Type B pancreatic cell (in vitro differentiated cells): ENCODE results near the gene UGT1A9. TPM values are rescaled to one million over a fixed set of nuclear protein-coding genes. Genes with fewer than 3 reads are reported as not detected.
"Not testable (repeated sequence)": the region's sequence is repeated elsewhere in the genome, so short reads cannot be mapped to it uniquely, and the experiment has no call there.

ENCODE experiments used
- DNase-seq: peaks from one replicate; pipeline ENCODE4 v3.0.0; 2021; ENCODE audit warnings: mixed read lengths; ENCODE audit not compliant: unreplicated experiment; ENCODE audit errors: extremely low spot score
- H3K27ac Mint-ChIP-seq: 2 replicates; pipeline ENCODE4 v1.8.0; 2021; ENCODE audit warnings: mild to moderate bottlenecking, mixed read lengths
- H3K27me3 Mint-ChIP-seq: 2 replicates; pipeline ENCODE4 v1.8.0; 2021; ENCODE audit warnings: mixed read lengths
- H3K36me3 Mint-ChIP-seq: 2 replicates; pipeline ENCODE4 v1.8.0; 2021; ENCODE audit warnings: mixed read lengths
- H3K4me1 Mint-ChIP-seq: one replicate; pipeline ENCODE4 v1.8.0; 2021; ENCODE audit warnings: mixed read lengths; ENCODE audit not compliant: unreplicated experiment
- H3K4me3 Mint-ChIP-seq: 2 replicates; pipeline ENCODE4 v1.8.0; 2021; ENCODE audit warnings: mild to moderate bottlenecking, mixed read lengths
- H3K9me3 Mint-ChIP-seq: 2 replicates; pipeline ENCODE4 v1.8.0; 2021; ENCODE audit warnings: mixed read lengths
- CTCF ChIP-seq: fragments of 200-600 bp; sonication (generic); conservative IDR thresholded peaks from 2 replicates; pipeline ENCODE4 v1.5.0; 2021; ENCODE audit warnings: antibody characterized with exemption, mild to moderate bottlenecking
- total RNA-seq: library from RNA; stranded (reverse); gene quantifications from 2 replicates; pipeline ENCODE4 v1.2.1, GENCODE V29; 2021; ENCODE audit warnings: low replicate concordance

UGT1A9 gene
- total RNA-seq, 1 donor from 2014 or later: not detected

- Mint-ChIP-seq H3K9me3 (peaks cover 4% of the 10 kb centered on the region), H3K27ac (no peak overlapping the region), H3K27me3 (peaks cover 22% of the 10 kb centered on the region), H3K36me3 (no peaks in the 10 kb centered on the region), H3K4me3 (no peak overlapping the region), H3K4me1 (no peaks in the 10 kb centered on the region)
- TF ChIP-seq CTCF: peak; percentile 33
- DNase-seq: no peak
These were observed 28.6 kb upstream of the UGT1A9 start for GRCh38 chr2:233643128-233643527.

- DNase-seq, H3K27ac Mint-ChIP-seq, H3K9me3 Mint-ChIP-seq, H3K36me3 Mint-ChIP-seq, H3K4me3 Mint-ChIP-seq, H3K4me1 Mint-ChIP-seq: not testable (repeated sequence)
- H3K27me3 Mint-ChIP-seq: peaks cover 17% of the 10 kb centered on the region
These were observed 25.7 kb upstream of the UGT1A9 start for GRCh38 chr2:233646033-233646432.

GRCh38 chr2:233650981-233651380, 20.7 kb upstream of the UGT1A9 start:
- no peak overlapping the region for H3K27ac Mint-ChIP-seq
- no peaks in the 10 kb centered on the region for H3K36me3 Mint-ChIP-seq
- H3K4me1 Mint-ChIP-seq: no peaks in the 10 kb centered on the region
- peaks cover 21% of the 10 kb centered on the region for H3K27me3 Mint-ChIP-seq
- no peak for DNase-seq
- no peaks in the 10 kb centered on the region for H3K9me3 Mint-ChIP-seq
- TF ChIP-seq CTCF: no peak
- H3K4me3 Mint-ChIP-seq: no peak overlapping the region

GRCh38 chr2:233651430-233651829, 20.3 kb upstream of the UGT1A9 start:
- no peak overlapping the region for H3K27ac Mint-ChIP-seq
- DNase-seq: no peak
- no peaks in the 10 kb centered on the region for H3K9me3 Mint-ChIP-seq
- no peaks in the 10 kb centered on the region for H3K36me3 Mint-ChIP-seq
- TF ChIP-seq CTCF: no peak
- peaks cover 21% of the 10 kb centered on the region for H3K27me3 Mint-ChIP-seq
- H3K4me3 Mint-ChIP-seq: no peak overlapping the region
- no peaks in the 10 kb centered on the region for H3K4me1 Mint-ChIP-seq

- no peaks in the 10 kb centered on the region for H3K36me3 Mint-ChIP-seq
- H3K4me1 Mint-ChIP-seq: no peaks in the 10 kb centered on the region
- no peak overlapping the region for H3K4me3 Mint-ChIP-seq
- no peak overlapping the region for H3K27ac Mint-ChIP-seq
- H3K27me3 Mint-ChIP-seq: peaks cover 31% of the 10 kb centered on the region
- no peak for TF ChIP-seq CTCF
- no peaks in the 10 kb centered on the region for H3K9me3 Mint-ChIP-seq
- no peak for DNase-seq
These were observed 17.2 kb upstream of the UGT1A9 start for GRCh38 chr2:233654501-233654900.

- H3K4me1 Mint-ChIP-seq: no peaks in the 10 kb centered on the region
These were observed 16.7 kb upstream of the UGT1A9 start for GRCh38 chr2:233655043-233655442.

GRCh38 chr2:233655943-233656342, 15.8 kb upstream of the UGT1A9 start:
- not testable (repeated sequence) for H3K4me1 Mint-ChIP-seq, DNase-seq, H3K9me3 Mint-ChIP-seq, H3K27ac Mint-ChIP-seq, H3K36me3 Mint-ChIP-seq, H3K4me3 Mint-ChIP-seq
- H3K27me3 Mint-ChIP-seq: peaks cover 40% of the 10 kb centered on the region

More at GRCh38 chr2:233655043-233655442, 16.7 kb upstream of the UGT1A9 start:
- Mint-ChIP-seq H3K4me3 (no peak overlapping the region), H3K27ac (no peak overlapping the region), H3K27me3 (peaks cover 36% of the 10 kb centered on the region), H3K36me3 (no peaks in the 10 kb centered on the region), H3K9me3 (no peaks in the 10 kb centered on the region)
- TF ChIP-seq CTCF: no peak
- no peak for DNase-seq
